Osteoblast (primary cell): ENCODE measurements around the gene SNX9. TPM values are rescaled to one million over a fixed set of nuclear protein-coding genes. Genes with fewer than 3 reads are reported as not detected.
A peak's percentile ranks its signal among the peaks of the same experiment; 100 is the strongest.

Experiments used
- DNase-seq: peaks from one replicate; pipeline ENCODE4 v3.0.0; 2011; ENCODE audit warnings: low spot score, mixed read lengths; ENCODE audit not compliant: insufficient read length; ENCODE audit errors: missing footprints
- H2AFZ ChIP-seq: 2 replicates; pipeline ENCODE4 v1.6.0; 2011; ENCODE audit warnings: mild to moderate bottlenecking, low read length
- H3K27ac ChIP-seq: 2 replicates; pipeline ENCODE4 v1.5.1; 2011; ENCODE audit warnings: mild to moderate bottlenecking, low read depth, low read length, moderate library complexity
- H3K27me3 ChIP-seq: 2 replicates; pipeline ENCODE4 v1.6.0; 2012; ENCODE audit warnings: mild to moderate bottlenecking, control low read depth, inconsistent platforms, low read length, moderate library complexity; ENCODE audit not compliant: insufficient read depth
- H3K36me3 ChIP-seq: 2 replicates; pipeline ENCODE4 v1.5.1; 2011; ENCODE audit warnings: mild to moderate bottlenecking, low read length, control low read depth, moderate library complexity; ENCODE audit not compliant: insufficient read depth
- H3K4me1 ChIP-seq: 2 replicates; pipeline ENCODE4 v1.5.1; 2011; ENCODE audit warnings: mild to moderate bottlenecking, low read length, control low read depth, moderate library complexity; ENCODE audit not compliant: insufficient read depth
- H3K4me2 ChIP-seq: 2 replicates; pipeline ENCODE4 v1.6.0; 2011; ENCODE audit warnings: mild to moderate bottlenecking, low read length; ENCODE audit not compliant: insufficient read depth
- H3K4me3 ChIP-seq: fragments of 200-600 bp; sonication (generic); 3 replicates; pipeline ENCODE4 v1.5.1; 2012; ENCODE audit warnings: mild to moderate bottlenecking, low read length, inconsistent platforms; ENCODE audit not compliant: insufficient read depth
- H3K79me2 ChIP-seq: 2 replicates; pipeline ENCODE4 v1.6.0; 2012; ENCODE audit warnings: mild to moderate bottlenecking, low read length, control low read depth, inconsistent platforms; ENCODE audit not compliant: insufficient read depth
- H3K9me3 ChIP-seq: 2 replicates; pipeline ENCODE4 v1.5.1; 2011; ENCODE audit warnings: low read depth, low read length, control low read depth
- H4K20me1 ChIP-seq: 2 replicates; pipeline ENCODE4 v1.6.0; 2012; ENCODE audit warnings: mild to moderate bottlenecking, low read length, control low read depth; ENCODE audit not compliant: insufficient read depth
- CTCF ChIP-seq: IDR thresholded peaks from 2 replicates; pipeline ENCODE4 v1.5.1; 2011; ENCODE audit warnings: mild to moderate bottlenecking, low read depth, low read length, moderate library complexity; ENCODE audit errors: extremely low read depth
- total RNA-seq: library from RNA; depleted of rRNA; stranded (reverse); fragments of >200 nt; gene quantifications from 2 replicates; pipeline ENCODE4 v1.2.3, GENCODE V29; 2012

Gene SNX9
- total RNA-seq, 1 donor: 147 TPM

GRCh38 chr6:157955675-157956074 lies 132.6 kb downstream of the SNX9 start:
- TF ChIP-seq CTCF: no peak

GRCh38 chr6:157956171-157956730 lies 133.2 kb downstream of the SNX9 start:
- H3K27me3 ChIP-seq: no peaks in the 10 kb centered on the region
- H4K20me1 ChIP-seq: no peaks in the 10 kb centered on the region
- no peak overlapping the region for H3K4me2 ChIP-seq
- no peaks in the 10 kb centered on the region for H3K79me2 ChIP-seq
- peaks cover 12% of the 10 kb centered on the region for H3K4me1 ChIP-seq
- no peak overlapping the region for H3K27ac ChIP-seq
- peaks cover 3% of the 10 kb centered on the region for H3K9me3 ChIP-seq
- no peak for TF ChIP-seq CTCF
- H3K36me3 ChIP-seq: no peaks in the 10 kb centered on the region
- DNase-seq: no peak
- H2AFZ ChIP-seq: no peak overlapping the region
- no peak overlapping the region for H3K4me3 ChIP-seq

More at GRCh38 chr6:157955675-157956074, 132.6 kb downstream of the SNX9 start:
- H3K4me2 ChIP-seq: no peak overlapping the region
- no peak overlapping the region for H2AFZ ChIP-seq
- H3K9me3 ChIP-seq: peaks cover 3% of the 10 kb centered on the region
- H3K4me3 ChIP-seq: no peak overlapping the region
- H3K36me3 ChIP-seq: no peaks in the 10 kb centered on the region
- H3K79me2 ChIP-seq: no peaks in the 10 kb centered on the region
- H3K27me3 ChIP-seq: no peaks in the 10 kb centered on the region
- peaks cover 8% of the 10 kb centered on the region for H3K4me1 ChIP-seq
- H4K20me1 ChIP-seq: no peaks in the 10 kb centered on the region
- H3K27ac ChIP-seq: no peak overlapping the region
- DNase-seq: no peak

- Histone ChIP-seq H3K27me3 (no peaks in the 10 kb centered on the region), H2AFZ (no peak overlapping the region), H3K9me3 (peaks cover 3% of the 10 kb centered on the region), H3K36me3 (no peaks in the 10 kb centered on the region), H3K79me2 (no peaks in the 10 kb centered on the region), H3K4me2 (no peak overlapping the region), H3K4me1 (peaks cover 32% of the 10 kb centered on the region), H3K4me3 (no peak overlapping the region), H4K20me1 (no peaks in the 10 kb centered on the region), H3K27ac (no peak overlapping the region)
- DNase-seq: no peak
- TF ChIP-seq CTCF: no peak
Observed at GRCh38 chr6:157959451-157960227, 136.6 kb downstream of the SNX9 start.

- peak overlapping the region; percentile 89 for H3K27ac ChIP-seq
- H2AFZ ChIP-seq: no peak overlapping the region
- no peaks in the 10 kb centered on the region for H4K20me1 ChIP-seq
- H3K36me3 ChIP-seq: no peaks in the 10 kb centered on the region
- peaks cover 3% of the 10 kb centered on the region for H3K9me3 ChIP-seq
- no peak for TF ChIP-seq CTCF
- H3K4me3 ChIP-seq: no peak overlapping the region
- H3K79me2 ChIP-seq: no peaks in the 10 kb centered on the region
- H3K27me3 ChIP-seq: no peaks in the 10 kb centered on the region
- H3K4me1 ChIP-seq: peaks cover 32% of the 10 kb centered on the region
- DNase-seq: no peak
- H3K4me2 ChIP-seq: no peak overlapping the region
Observed at GRCh38 chr6:157961153-157961831, 138.2 kb downstream of the SNX9 start.
